IgD-negative memory B cell (primary cell): Measurements from ENCODE around the gene STXBP5. TPM values are rescaled to one million over a fixed set of nuclear protein-coding genes. Genes with fewer than 3 reads are reported as not detected.

Experiments
- H3K27ac Mint-ChIP-seq, 3 donors: one replicate each; pipeline ENCODE4 v1.8.0; 2020 to 2022; ENCODE audit warnings: mild to moderate bottlenecking in 3 of 3, mixed read lengths in 3 of 3, moderate library complexity in 1 of 3
- H3K27me3 Mint-ChIP-seq: one replicate; pipeline ENCODE4 v1.8.0; 2021; ENCODE audit warnings: mixed read lengths
- H3K36me3 Mint-ChIP-seq: one replicate; pipeline ENCODE4 v1.8.0; 2020; ENCODE audit warnings: mild to moderate bottlenecking, mixed read lengths
- H3K4me1 Mint-ChIP-seq, 3 donors: one replicate each; pipeline ENCODE4 v1.8.0; 2020 to 2022; ENCODE audit warnings: mixed read lengths in 3 of 3, mild to moderate bottlenecking in 1 of 3
- H3K4me3 Mint-ChIP-seq, 4 donors: one replicate each; pipeline ENCODE4 v1.8.0; 2020 to 2022; ENCODE audit warnings: mild to moderate bottlenecking in 4 of 4, mixed read lengths in 4 of 4, moderate library complexity in 3 of 4
- H3K9me3 Mint-ChIP-seq, 3 donors: one replicate each; pipeline ENCODE4 v1.8.0; 2020 to 2021; ENCODE audit warnings: mixed read lengths in 3 of 3, mild to moderate bottlenecking in 1 of 3
- polyA plus RNA-seq: library from polyadenylated mRNA; unstranded; fragments of 300-500 nt; fragmentation: Illumina TruSeq; gene quantifications from one replicate; pipeline ENCODE4 v1.2.3, GENCODE V29; 2021

The STXBP5 gene
- polyA plus RNA-seq, 1 donor from 2014 or later = 1.2 TPM

- no peaks in the 10 kb centered on the region for H3K27me3 Mint-ChIP-seq
- peaks cover 8 to 18% (median 14%) of the 10 kb centered on the region in 3 donors for H3K4me1 Mint-ChIP-seq
- peaks cover 0 to 3% (median 0%) of the 10 kb centered on the region in 3 donors for H3K9me3 Mint-ChIP-seq
- no peak overlapping the region for H3K4me3 Mint-ChIP-seq
- no peaks in the 10 kb centered on the region for H3K36me3 Mint-ChIP-seq
- peak overlapping the region in 1 of 3 donors; percentile 63 for H3K27ac Mint-ChIP-seq
These were observed 8.7 kb upstream of the STXBP5 start for GRCh38 chr6:147195510-147195909.

- H3K4me1 Mint-ChIP-seq = peaks cover 8 to 18% (median 14%) of the 10 kb centered on the region in 3 donors
- H3K36me3 Mint-ChIP-seq = no peaks in the 10 kb centered on the region
- peaks cover 0 to 3% (median 0%) of the 10 kb centered on the region in 3 donors for H3K9me3 Mint-ChIP-seq
- no peaks in the 10 kb centered on the region for H3K27me3 Mint-ChIP-seq
- H3K4me3 Mint-ChIP-seq = no peak overlapping the region
- H3K27ac Mint-ChIP-seq = no peak overlapping the region
These were observed 8.2 kb upstream of the STXBP5 start for GRCh38 chr6:147195987-147196386.

GRCh38 chr6:147200711-147201110 lies 3.5 kb upstream of the STXBP5 start:
- no peaks in the 10 kb centered on the region for H3K36me3 Mint-ChIP-seq
- H3K9me3 Mint-ChIP-seq = no peaks in the 10 kb centered on the region
- no peak overlapping the region for H3K27ac Mint-ChIP-seq

GRCh38 chr6:147201885-147202515 lies 2.2 kb upstream of the STXBP5 start:
- peak overlapping the region; percentile 97 to 99 (median 98) for H3K4me3 Mint-ChIP-seq
- no peaks in the 10 kb centered on the region for H3K36me3 Mint-ChIP-seq
- no peaks in the 10 kb centered on the region for H3K9me3 Mint-ChIP-seq
- H3K27me3 Mint-ChIP-seq = no peaks in the 10 kb centered on the region
- peak overlapping the region; percentile 94 to 96 (median 95) for H3K27ac Mint-ChIP-seq
- peaks cover 10 to 27% (median 19%) of the 10 kb centered on the region in 3 donors for H3K4me1 Mint-ChIP-seq

More at GRCh38 chr6:147200711-147201110, 3.5 kb upstream of the STXBP5 start:
- Mint-ChIP-seq H3K4me1 (peaks cover 8 to 27% (median 15%) of the 10 kb centered on the region in 3 donors), H3K27me3 (no peaks in the 10 kb centered on the region), H3K4me3 (no peak overlapping the region)

GRCh38 chr6:147202516-147203310 lies 1.5 kb upstream of the STXBP5 start:
- H3K36me3 Mint-ChIP-seq = no peaks in the 10 kb centered on the region
- peak overlapping the region; percentile 94 to 96 (median 95) for H3K27ac Mint-ChIP-seq
- H3K4me1 Mint-ChIP-seq = peaks cover 14 to 33% (median 25%) of the 10 kb centered on the region in 3 donors
- H3K9me3 Mint-ChIP-seq = no peaks in the 10 kb centered on the region
- peak overlapping the region; percentile 97 to 99 (median 98) for H3K4me3 Mint-ChIP-seq
- no peaks in the 10 kb centered on the region for H3K27me3 Mint-ChIP-seq

- Mint-ChIP-seq H3K4me1 (peaks cover 14 to 37% (median 25%) of the 10 kb centered on the region in 3 donors), H3K27ac (peak overlapping the region; percentile 94 to 96 (median 95)), H3K27me3 (no peaks in the 10 kb centered on the region), H3K9me3 (no peaks in the 10 kb centered on the region), H3K4me3 (peak overlapping the region; percentile 97 to 99 (median 98)), H3K36me3 (no peaks in the 10 kb centered on the region)
These were observed 732 bp upstream of the STXBP5 start for GRCh38 chr6:147203311-147204059.

- Mint-ChIP-seq H3K4me1 (peaks cover 17 to 39% (median 25%) of the 10 kb centered on the region in 3 donors), H3K4me3 (peak overlapping the region; percentile 91 to 97 (median 94)), H3K27ac (peak overlapping the region; percentile 80 to 85 (median 84)), H3K27me3 (no peaks in the 10 kb centered on the region), H3K36me3 (no peaks in the 10 kb centered on the region), H3K9me3 (no peaks in the 10 kb centered on the region)
These were observed 660 bp downstream of the STXBP5 start for GRCh38 chr6:147204843-147205311.

GRCh38 chr6:147205690-147206600 lies 1.7 kb downstream of the STXBP5 start:
- Mint-ChIP-seq H3K36me3 (no peaks in the 10 kb centered on the region), H3K4me1 (peaks cover 18 to 39% (median 25%) of the 10 kb centered on the region in 3 donors), H3K27me3 (no peaks in the 10 kb centered on the region), H3K9me3 (no peaks in the 10 kb centered on the region), H3K27ac (peak overlapping the region in 2 of 3 donors; percentile 3 to 48), H3K4me3 (peak overlapping the region; percentile 47 to 91 (median 76))

- H3K4me3 Mint-ChIP-seq = no peak overlapping the region
- no peaks in the 10 kb centered on the region for H3K9me3 Mint-ChIP-seq
- no peaks in the 10 kb centered on the region for H3K27me3 Mint-ChIP-seq
- no peaks in the 10 kb centered on the region for H3K36me3 Mint-ChIP-seq
- H3K4me1 Mint-ChIP-seq = peaks cover 16 to 31% (median 24%) of the 10 kb centered on the region in 3 donors
- no peak overlapping the region for H3K27ac Mint-ChIP-seq
These were observed 3.1 kb downstream of the STXBP5 start for GRCh38 chr6:147207351-147207750.

- H3K9me3 Mint-ChIP-seq = no peaks in the 10 kb centered on the region
- H3K36me3 Mint-ChIP-seq = no peaks in the 10 kb centered on the region
- no peaks in the 10 kb centered on the region for H3K27me3 Mint-ChIP-seq
- H3K27ac Mint-ChIP-seq = no peak overlapping the region
- peak overlapping the region in 1 of 4 donors; percentile 36 for H3K4me3 Mint-ChIP-seq
- H3K4me1 Mint-ChIP-seq = peaks cover 16 to 30% (median 24%) of the 10 kb centered on the region in 3 donors
These were observed 3.9 kb downstream of the STXBP5 start for GRCh38 chr6:147207837-147208754.

- Mint-ChIP-seq H3K4me3 (no peak overlapping the region), H3K27me3 (no peaks in the 10 kb centered on the region), H3K4me1 (peaks cover 14 to 26% (median 22%) of the 10 kb centered on the region in 3 donors), H3K9me3 (no peaks in the 10 kb centered on the region), H3K36me3 (no peaks in the 10 kb centered on the region), H3K27ac (peak overlapping the region in 1 of 3 donors; percentile 79)
These were observed 5.7 kb downstream of the STXBP5 start for GRCh38 chr6:147209762-147210449.

GRCh38 chr6:147211349-147211748 lies 7.1 kb downstream of the STXBP5 start:
- Mint-ChIP-seq H3K36me3 (no peaks in the 10 kb centered on the region), H3K4me1 (peaks cover 9 to 17% (median 10%) of the 10 kb centered on the region in 3 donors), H3K4me3 (no peak overlapping the region), H3K27me3 (no peaks in the 10 kb centered on the region), H3K27ac (no peak overlapping the region), H3K9me3 (no peaks in the 10 kb centered on the region)
